GM12872 (cell line): ENCODE measurements around the gene STX18.

ENCODE experiments used
- CTCF ChIP-seq: IDR thresholded peaks from 3 replicates; pipeline ENCODE4 v1.5.1; 2011; ENCODE audit warnings: low read depth, mild to moderate bottlenecking, low read length, moderate library complexity; ENCODE audit not compliant: insufficient read depth

Gene STX18

GRCh38 chr4:4427886-4428285 is 114.0 kb downstream of the STX18 start:
- TF ChIP-seq CTCF = no peak

- TF ChIP-seq CTCF = no peak
Observed at GRCh38 chr4:4427121-4427870, 114.6 kb downstream of the STX18 start.

- TF ChIP-seq CTCF = no peak
Observed at GRCh38 chr4:4426511-4427120, 115.2 kb downstream of the STX18 start.

GRCh38 chr4:4425696-4426095 is 116.2 kb downstream of the STX18 start:
- TF ChIP-seq CTCF = no peak

GRCh38 chr4:4425119-4425690 is 116.6 kb downstream of the STX18 start:
- no peak for TF ChIP-seq CTCF

GRCh38 chr4:4424499-4425115 is 117.2 kb downstream of the STX18 start:
- TF ChIP-seq CTCF = no peak
